OCI-LY3 (cell line): ENCODE results near the gene HIBCH.
"Not testable (repeated sequence)": the region's sequence is repeated elsewhere in the genome, so short reads cannot be mapped to it uniquely, and the experiment has no call there.

Experiments used
- H2AFZ ChIP-seq: fragments of 200-600, 300-600 bp; shearing (Covaris generic); 2 replicates; pipeline ENCODE4 v1.6.0; 2014; ENCODE audit warnings: antibody characterized with exemption, low read depth, low read length
- H3K27ac ChIP-seq: fragments of 200-600, 300-600 bp; sonication (generic); 2 replicates; pipeline ENCODE4 v1.5.1; 2014; ENCODE audit warnings: mild to moderate bottlenecking, low read length, moderate library complexity, mixed read lengths
- H3K27me3 ChIP-seq: fragments of 200-600, 300-600 bp; sonication (generic); 2 replicates; pipeline ENCODE4 v1.6.1; 2014; ENCODE audit warnings: low read depth, low read length, mixed read lengths
- H3K36me3 ChIP-seq: fragments of 200-600, 300-600 bp; sonication (generic); replicated peaks from 2 replicates; pipeline ENCODE3; 2014; ENCODE audit warnings: low read depth, low read length, mixed read lengths
- H3K4me1 ChIP-seq: fragments of 300-600, 200-600 bp; sonication (generic); 2 replicates; pipeline ENCODE4 v1.6.1; 2014; ENCODE audit warnings: low read length, mixed read lengths
- H3K4me2 ChIP-seq: fragments of 200-600, 300-600 bp; sonication (generic); 2 replicates; pipeline ENCODE4 v1.6.1; 2014; ENCODE audit warnings: low read length, mixed read lengths
- H3K4me3 ChIP-seq: fragments of 300-600, 200-600 bp; sonication (generic); 2 replicates; pipeline ENCODE4 v1.5.1; 2014; ENCODE audit warnings: antibody characterized with exemption, mild to moderate bottlenecking, low read length, moderate library complexity
- H3K79me2 ChIP-seq: fragments of 300-600, 200-600 bp; shearing (Covaris generic); 2 replicates; pipeline ENCODE4 v1.6.1; 2014; ENCODE audit warnings: mild to moderate bottlenecking, low read length, mixed read lengths
- H3K9ac ChIP-seq: fragments of 300-600, 200-600 bp; shearing (Covaris generic); 2 replicates; pipeline ENCODE4 v1.6.0; 2014; ENCODE audit warnings: mild to moderate bottlenecking, low read length, moderate library complexity
- H3K9me3 ChIP-seq: fragments of 200-600, 300-600 bp; shearing (Covaris generic); 2 replicates; pipeline ENCODE4 v1.6.1; 2014; ENCODE audit warnings: low read length, mixed read lengths; ENCODE audit not compliant: insufficient read depth
- H4K20me1 ChIP-seq: fragments of 200-600, 300-600 bp; sonication (generic); 2 replicates; pipeline ENCODE4 v1.6.1; 2016; ENCODE audit warnings: low read length, mixed read lengths; ENCODE audit not compliant: insufficient read depth
- CTCF ChIP-seq: fragments of 200-600, 300-600 bp; sonication (generic); IDR thresholded peaks from 2 replicates; pipeline ENCODE4 v1.5.1; 2014; ENCODE audit warnings: antibody characterized with exemption, low read length, low read depth
- EZH2phosphoT487 ChIP-seq: fragments of 200-600 bp; shearing (Covaris generic); IDR thresholded peaks from 2 replicates; pipeline ENCODE4 v1.6.1; 2018; ENCODE audit warnings: antibody characterized with exemption, mixed run types, low read depth

Gene HIBCH

DNA sequence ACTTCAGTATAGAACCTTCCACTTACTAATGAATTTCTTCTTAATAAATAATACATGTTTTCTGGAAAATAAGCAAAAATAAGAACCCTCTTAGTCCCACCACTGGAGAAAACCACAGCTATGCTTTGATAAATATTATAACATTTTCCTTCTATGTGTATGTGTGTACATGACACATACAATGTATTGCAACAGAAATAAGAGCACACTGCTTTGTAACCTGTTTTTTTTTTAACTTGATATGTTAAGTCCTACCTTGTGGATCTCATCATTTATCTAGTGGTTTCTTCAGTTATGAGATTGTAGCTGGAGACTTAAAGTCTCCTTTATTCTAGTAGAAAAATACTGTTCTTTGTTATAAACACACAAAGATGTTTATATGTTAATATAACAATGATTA lies 40.9 kb upstream of the HIBCH start:
- Histone ChIP-seq H3K27me3 (no peaks in the 10 kb centered on the region), H3K4me2 (peak overlapping the region; percentile 79), H3K36me3 (no peaks in the 10 kb centered on the region), H3K27ac (no peak overlapping the region), H3K4me3 (no peak overlapping the region), H3K9me3 (no peaks in the 10 kb centered on the region), H3K9ac (no peak overlapping the region), H2AFZ (peak overlapping the region; percentile 98; the same call in 1 of the 2 replicates), H3K79me2 (no peaks in the 10 kb centered on the region), H4K20me1 (no peaks in the 10 kb centered on the region), H3K4me1 (peaks cover 10% of the 10 kb centered on the region)
- TF ChIP-seq EZH2phosphoT487: no peak
- TF ChIP-seq CTCF: no peak

GRCh38 chr2:190358655-190359448 lies 39.2 kb upstream of the HIBCH start:
- H3K4me3 ChIP-seq, H3K9ac ChIP-seq, H2AFZ ChIP-seq, H3K36me3 ChIP-seq, H3K27ac ChIP-seq, H3K9me3 ChIP-seq, H3K4me2 ChIP-seq, H3K79me2 ChIP-seq, H3K27me3 ChIP-seq, H4K20me1 ChIP-seq: not testable (repeated sequence)
- peaks cover 10% of the 10 kb centered on the region for H3K4me1 ChIP-seq

- no peaks in the 10 kb centered on the region for H3K36me3 ChIP-seq
- no peak overlapping the region for H3K9ac ChIP-seq
- H3K79me2 ChIP-seq: no peaks in the 10 kb centered on the region
- H4K20me1 ChIP-seq: no peaks in the 10 kb centered on the region
- H3K4me1 ChIP-seq: peaks cover 10% of the 10 kb centered on the region
- H3K4me2 ChIP-seq: no peak overlapping the region
- H3K4me3 ChIP-seq: no peak overlapping the region
- TF ChIP-seq EZH2phosphoT487 (no peak), CTCF (no peak)
- H3K9me3 ChIP-seq: no peaks in the 10 kb centered on the region
- H3K27me3 ChIP-seq: no peaks in the 10 kb centered on the region
- no peak overlapping the region for H2AFZ ChIP-seq
- H3K27ac ChIP-seq: no peak overlapping the region
These were observed 38.0 kb upstream of the HIBCH start for GRCh38 chr2:190357600-190357999.

- H3K4me1 ChIP-seq: peaks cover 10% of the 10 kb centered on the region
- no peaks in the 10 kb centered on the region for H3K79me2 ChIP-seq
- H3K9me3 ChIP-seq: no peaks in the 10 kb centered on the region
- no peak overlapping the region for H3K4me2 ChIP-seq
- H3K27me3 ChIP-seq: no peaks in the 10 kb centered on the region
- TF ChIP-seq CTCF (no peak), EZH2phosphoT487 (no peak)
- no peak overlapping the region for H2AFZ ChIP-seq
- no peak overlapping the region for H3K9ac ChIP-seq
- H3K4me3 ChIP-seq: no peak overlapping the region
- no peaks in the 10 kb centered on the region for H4K20me1 ChIP-seq
- H3K27ac ChIP-seq: no peak overlapping the region
- H3K36me3 ChIP-seq: no peaks in the 10 kb centered on the region
These were observed 36.5 kb upstream of the HIBCH start for GRCh38 chr2:190355968-190356644.
